GM12878 (cell line): ENCODE measurements around the gene SLCO4A1. TPM values are rescaled to one million over a fixed set of nuclear protein-coding genes. Genes with fewer than 3 reads are reported as not detected.

ENCODE experiments used
- BACH1 ChIP-seq: fragments of 450-650 bp; IDR thresholded peaks from 2 replicates; pipeline ENCODE4 v1.6.1; 2017; ENCODE audit warnings: mild to moderate bottlenecking, borderline replicate concordance
- BRCA1 ChIP-seq: IDR thresholded peaks from 2 replicates; pipeline ENCODE4 v1.6.1; 2011; ENCODE audit warnings: low read depth, low read length, improper control_type of control experiment
- CBFB ChIP-seq: IDR thresholded peaks from 2 replicates; pipeline ENCODE4 v1.6.1; 2016; ENCODE audit warnings: antibody characterized with exemption, low read depth
- GABPA ChIP-seq: IDR thresholded peaks from 2 replicates; pipeline ENCODE4 v1.6.1; 2014; ENCODE audit warnings: antibody characterized with exemption, low read depth, mild to moderate bottlenecking, inconsistent platforms
- MXI1 ChIP-seq: fragments of 150-350 bp; IDR thresholded peaks from 2 replicates; pipeline ENCODE4 v1.6.1; 2011; ENCODE audit warnings: low read depth, mild to moderate bottlenecking, inconsistent platforms, low read length, improper control_type of control experiment
- MYC ChIP-seq: IDR thresholded peaks from 2 replicates; pipeline ENCODE4 v1.6.1; 2011; ENCODE audit warnings: mild to moderate bottlenecking, low read length, moderate library complexity, inconsistent platforms; ENCODE audit not compliant: insufficient read depth, insufficient replicate concordance, insufficient read length, severe bottlenecking
- NBN ChIP-seq: fragments of 450-650 bp; IDR thresholded peaks from 2 replicates; pipeline ENCODE4 v1.6.1; 2016
- NFXL1 ChIP-seq: fragments of 450-650 bp; IDR thresholded peaks from 2 replicates; pipeline ENCODE4 v1.6.1; 2017; ENCODE audit warnings: antibody characterized with exemption, mild to moderate bottlenecking, borderline replicate concordance
- NR2F1 ChIP-seq: fragments of 450-650 bp; conservative IDR thresholded peaks from 2 replicates; pipeline ENCODE4 v1.6.1; 2017; ENCODE audit warnings: mild to moderate bottlenecking
- POLR2A ChIP-seq: IDR thresholded peaks from 2 replicates; pipeline ENCODE4 v1.6.1; 2011; ENCODE audit warnings: low read depth, mild to moderate bottlenecking, low read length
- RAD51 ChIP-seq: fragments of 450-650 bp; IDR thresholded peaks from 2 replicates; pipeline ENCODE4 v1.6.1; 2016; ENCODE audit warnings: moderate library complexity, mild to moderate bottlenecking, inconsistent platforms
- RB1 ChIP-seq: fragments of 450-650 bp; formaldehyde crosslinking; IDR thresholded peaks from 2 replicates; pipeline ENCODE4 v1.6.1; 2017; ENCODE audit warnings: mild to moderate bottlenecking, borderline replicate concordance
- SMC3 ChIP-seq: IDR thresholded peaks from 2 replicates; pipeline ENCODE4 v1.6.1; 2011; ENCODE audit warnings: low read length, improper control_type of control experiment, borderline replicate concordance
- SREBF2 ChIP-seq: IDR thresholded peaks from 2 replicates; pipeline ENCODE4 v1.6.1; 2012; ENCODE audit warnings: mild to moderate bottlenecking, low read length
- STAT3 ChIP-seq: IDR thresholded peaks from 2 replicates; pipeline ENCODE4 v1.6.1; 2011; ENCODE audit warnings: low read depth, low read length, improper control_type of control experiment
- SUZ12 ChIP-seq: fragments of 200-600 bp; sonication (generic); IDR thresholded peaks from one replicate; pipeline ENCODE4 v1.6.1; 2018; ENCODE audit warnings: antibody characterized with exemption, mild to moderate bottlenecking; ENCODE audit not compliant: unreplicated experiment
- TCF12 ChIP-seq: IDR thresholded peaks from 2 replicates; pipeline ENCODE4 v1.6.1; 2011; ENCODE audit warnings: low read depth, mild to moderate bottlenecking, low read length
- YY1 ChIP-seq: IDR thresholded peaks from 2 replicates; pipeline ENCODE4 v1.6.1; 2011; ENCODE audit warnings: low read depth, mild to moderate bottlenecking, low read length
- ZNF24 ChIP-seq: fragments of 450-650 bp; IDR thresholded peaks from 2 replicates; pipeline ENCODE4 v1.6.1; 2017; ENCODE audit warnings: antibody characterized with exemption, mild to moderate bottlenecking
- ZSCAN29 ChIP-seq: fragments of 450-650 bp; IDR thresholded peaks from 2 replicates; pipeline ENCODE4 v1.6.1; 2017; ENCODE audit warnings: mild to moderate bottlenecking, moderate library complexity
- ZZZ3 ChIP-seq: IDR thresholded peaks from 2 replicates; pipeline ENCODE4 v1.6.1; 2011; ENCODE audit warnings: low read depth; ENCODE audit not compliant: control insufficient read depth, insufficient read length
- polyA plus RNA-seq, 11 experiments: library from polyadenylated mRNA; depleted of rRNA in 4 of 11; unstranded in 6 of 11; stranded (reverse) in 5 of 11; fragments of >200 nt; fragmentation: Nextera tagmentation in 4 of 11; fragmentation: Illumina TruSeq in 1 of 11; extraction: Ambion mirVana in 4 of 11; extraction: Trizol in 1 of 11; gene quantifications; 1 replicate in 1 of 11; 2 replicates in 10 of 11; pipeline versions ENCODE4 v1.2.1 to v1.2.3, GENCODE V29; 2011 to 2016; ENCODE audit warnings: inconsistent platforms in 2 of 11, missing spikeins in 2 of 11, low read depth in 1 of 11
- total RNA-seq, 4 experiments: library from RNA; depleted of rRNA in 3 of 4; stranded (reverse); fragments of >200 nt in 3 of 4; fragmentation: Illumina TruSeq in 1 of 4; extraction: Trizol in 1 of 4; gene quantifications; 2 replicates each; pipeline versions ENCODE4 v1.2.1 to v1.2.3, GENCODE V29; 2013 to 2021
- TF ChIP-seq, protein P1 (sequence below): IDR thresholded peaks from 2 replicates; pipeline ENCODE4 v1.6.1; 2012; ENCODE audit warnings: low read depth, low read length, improper control_type of control experiment
- TF ChIP-seq, protein P2 (sequence below): fragments of 450-650 bp; IDR thresholded peaks from 2 replicates; pipeline ENCODE4 v1.6.1; 2016; ENCODE audit warnings: mild to moderate bottlenecking
- TF ChIP-seq, protein P3 (sequence below): fragments of 450-650 bp; conservative IDR thresholded peaks from 2 replicates; pipeline ENCODE4 v1.6.1; 2017; ENCODE audit warnings: mild to moderate bottlenecking, moderate library complexity
- TF ChIP-seq, protein P4 (sequence below): fragments of 450-650 bp; IDR thresholded peaks from 2 replicates; pipeline ENCODE4 v1.6.1; 2018; ENCODE audit warnings: borderline replicate concordance, mild to moderate bottlenecking; ENCODE audit not compliant: partially characterized antibody

Gene SLCO4A1
- total and polyA plus RNA-seq, 10 of the 15 experiments (the other 5 are each of a cell fraction or from before 2014, with no cell fraction given) = 2.1 to 30.7 (median 12.0) TPM

DNA sequence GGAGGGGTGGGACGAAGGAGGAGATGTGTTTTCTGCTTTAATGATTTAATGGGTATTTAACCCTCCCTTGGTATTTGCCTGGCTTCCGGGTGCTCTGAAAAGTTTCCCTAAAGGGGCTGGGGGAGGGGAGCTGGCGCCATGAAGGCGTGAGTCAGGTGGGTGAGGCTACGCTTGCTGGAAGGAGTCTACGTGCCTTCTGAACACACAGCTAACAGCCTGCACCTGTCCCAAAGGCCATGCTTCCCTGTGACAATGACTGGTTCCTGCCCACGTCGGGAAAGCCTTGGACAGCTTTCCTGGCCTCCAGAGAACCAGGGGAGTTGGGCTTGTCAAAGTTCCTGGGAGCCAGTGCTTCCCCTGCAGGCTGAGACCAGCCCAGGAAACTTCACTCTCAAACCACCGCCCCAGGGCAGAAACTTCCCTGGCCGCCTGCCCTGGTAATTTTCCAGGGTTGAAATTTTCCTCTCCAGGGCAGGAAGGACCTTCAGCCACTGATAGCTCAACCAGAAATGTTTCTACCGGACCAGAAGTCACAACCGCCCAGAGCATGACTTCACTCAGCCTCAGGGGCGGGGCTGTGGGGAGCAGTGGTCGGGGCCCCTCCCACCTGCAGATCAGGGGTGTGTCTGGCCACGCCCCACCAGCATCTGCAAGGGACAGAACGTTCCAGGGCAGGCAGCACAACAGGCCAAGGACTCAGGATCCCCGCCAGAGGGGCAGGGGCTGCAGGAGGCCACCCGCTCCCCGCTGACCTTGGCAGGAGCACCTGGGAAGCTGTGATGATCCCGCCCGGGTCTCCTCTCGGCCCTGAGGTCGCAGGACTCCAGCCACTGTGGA is 18.6 kb upstream of the SLCO4A1 start (continued):
- peak; percentile 3; the same call in 1 of the 2 replicates for TF ChIP-seq TCF12
- no peak for TF ChIP-seq MYC
- no peak for TF ChIP-seq ZZZ3
- TF ChIP-seq NBN = peak; percentile 82; the same call in 1 of the 2 replicates
- no peak for TF ChIP-seq RB1
- TF ChIP-seq, protein P1, sequence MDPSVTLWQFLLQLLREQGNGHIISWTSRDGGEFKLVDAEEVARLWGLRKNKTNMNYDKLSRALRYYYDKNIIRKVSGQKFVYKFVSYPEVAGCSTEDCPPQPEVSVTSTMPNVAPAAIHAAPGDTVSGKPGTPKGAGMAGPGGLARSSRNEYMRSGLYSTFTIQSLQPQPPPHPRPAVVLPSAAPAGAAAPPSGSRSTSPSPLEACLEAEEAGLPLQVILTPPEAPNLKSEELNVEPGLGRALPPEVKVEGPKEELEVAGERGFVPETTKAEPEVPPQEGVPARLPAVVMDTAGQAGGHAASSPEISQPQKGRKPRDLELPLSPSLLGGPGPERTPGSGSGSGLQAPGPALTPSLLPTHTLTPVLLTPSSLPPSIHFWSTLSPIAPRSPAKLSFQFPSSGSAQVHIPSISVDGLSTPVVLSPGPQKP = no peak
- TF ChIP-seq STAT3 = no peak
- no peak for TF ChIP-seq GABPA
- no peak for TF ChIP-seq SREBF2
- peak; percentile 68 for TF ChIP-seq RAD51
- no peak for TF ChIP-seq MXI1
- no peak for TF ChIP-seq NR2F1
- TF ChIP-seq YY1 = 0 out of 2 replicates have a peak, but pooled peaks have one; percentile 33
- no peak for TF ChIP-seq CBFB
- no peak for TF ChIP-seq BACH1
- TF ChIP-seq, protein P2, sequence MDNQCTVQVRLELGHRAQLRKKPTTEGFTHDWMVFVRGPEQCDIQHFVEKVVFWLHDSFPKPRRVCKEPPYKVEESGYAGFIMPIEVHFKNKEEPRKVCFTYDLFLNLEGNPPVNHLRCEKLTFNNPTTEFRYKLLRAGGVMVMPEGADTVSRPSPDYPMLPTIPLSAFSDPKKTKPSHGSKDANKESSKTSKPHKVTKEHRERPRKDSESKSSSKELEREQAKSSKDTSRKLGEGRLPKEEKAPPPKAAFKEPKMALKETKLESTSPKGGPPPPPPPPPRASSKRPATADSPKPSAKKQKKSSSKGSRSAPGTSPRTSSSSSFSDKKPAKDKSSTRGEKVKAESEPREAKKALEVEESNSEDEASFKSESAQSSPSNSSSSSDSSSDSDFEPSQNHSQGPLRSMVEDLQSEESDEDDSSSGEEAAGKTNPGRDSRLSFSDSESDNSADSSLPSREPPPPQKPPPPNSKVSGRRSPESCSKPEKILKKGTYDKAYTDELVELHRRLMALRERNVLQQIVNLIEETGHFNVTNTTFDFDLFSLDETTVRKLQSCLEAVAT = 0 out of 2 replicates have a peak, but pooled peaks have one; percentile 45
- TF ChIP-seq NFXL1 = no peak
- TF ChIP-seq, protein P3, sequence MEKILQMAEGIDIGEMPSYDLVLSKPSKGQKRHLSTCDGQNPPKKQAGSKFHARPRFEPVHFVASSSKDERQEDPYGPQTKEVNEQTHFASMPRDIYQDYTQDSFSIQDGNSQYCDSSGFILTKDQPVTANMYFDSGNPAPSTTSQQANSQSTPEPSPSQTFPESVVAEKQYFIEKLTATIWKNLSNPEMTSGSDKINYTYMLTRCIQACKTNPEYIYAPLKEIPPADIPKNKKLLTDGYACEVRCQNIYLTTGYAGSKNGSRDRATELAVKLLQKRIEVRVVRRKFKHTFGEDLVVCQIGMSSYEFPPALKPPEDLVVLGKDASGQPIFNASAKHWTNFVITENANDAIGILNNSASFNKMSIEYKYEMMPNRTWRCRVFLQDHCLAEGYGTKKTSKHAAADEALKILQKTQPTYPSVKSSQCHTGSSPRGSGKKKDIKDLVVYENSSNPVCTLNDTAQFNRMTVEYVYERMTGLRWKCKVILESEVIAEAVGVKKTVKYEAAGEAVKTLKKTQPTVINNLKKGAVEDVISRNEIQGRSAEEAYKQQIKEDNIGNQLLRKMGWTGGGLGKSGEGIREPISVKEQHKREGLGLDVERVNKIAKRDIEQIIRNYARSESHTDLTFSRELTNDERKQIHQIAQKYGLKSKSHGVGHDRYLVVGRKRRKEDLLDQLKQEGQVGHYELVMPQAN = no peak; the same call in 1 of the 2 replicates
- TF ChIP-seq, protein P4, sequence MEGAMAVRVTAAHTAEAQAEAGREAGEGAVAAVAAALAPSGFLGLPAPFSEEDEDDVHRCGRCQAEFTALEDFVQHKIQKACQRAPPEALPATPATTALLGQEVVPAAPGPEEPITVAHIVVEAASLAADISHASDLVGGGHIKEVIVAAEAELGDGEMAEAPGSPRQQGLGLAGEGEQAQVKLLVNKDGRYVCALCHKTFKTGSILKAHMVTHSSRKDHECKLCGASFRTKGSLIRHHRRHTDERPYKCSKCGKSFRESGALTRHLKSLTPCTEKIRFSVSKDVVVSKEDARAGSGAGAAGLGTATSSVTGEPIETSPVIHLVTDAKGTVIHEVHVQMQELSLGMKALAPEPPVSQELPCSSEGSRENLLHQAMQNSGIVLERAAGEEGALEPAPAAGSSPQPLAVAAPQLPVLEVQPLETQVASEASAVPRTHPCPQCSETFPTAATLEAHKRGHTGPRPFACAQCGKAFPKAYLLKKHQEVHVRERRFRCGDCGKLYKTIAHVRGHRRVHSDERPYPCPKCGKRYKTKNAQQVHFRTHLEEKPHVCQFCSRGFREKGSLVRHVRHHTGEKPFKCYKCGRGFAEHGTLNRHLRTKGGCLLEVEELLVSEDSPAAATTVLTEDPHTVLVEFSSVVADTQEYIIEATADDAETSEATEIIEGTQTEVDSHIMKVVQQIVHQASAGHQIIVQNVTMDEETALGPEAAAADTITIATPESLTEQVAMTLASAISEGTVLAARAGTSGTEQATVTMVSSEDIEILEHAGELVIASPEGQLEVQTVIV = peak; percentile 42
- no peak for TF ChIP-seq ZSCAN29
- TF ChIP-seq POLR2A = peak; percentile 71
- 0 out of 2 replicates have a peak, but pooled peaks have one; percentile 8 for TF ChIP-seq SMC3
- TF ChIP-seq ZNF24 = peak; percentile 24; the same call in 1 of the 2 replicates
- no peak for TF ChIP-seq BRCA1
- TF ChIP-seq SUZ12 = no peak
